Heart right ventricle (tissue), 16 donors: ENCODE data around the gene NKD1. TPM values are rescaled to one million over a fixed set of nuclear protein-coding genes. Genes with fewer than 3 reads are reported as not detected.
"Not testable (repeated sequence)": the region's sequence is repeated elsewhere in the genome, so short reads cannot be mapped to it uniquely, and the experiment has no call there.

ENCODE experiments used
- ATAC-seq, 8 donors: fragments of 200-7000 bp; cut with Tn5 transposase; one replicate each; pipeline ENCODE4 v1.9.1; 2020; ENCODE audit warnings: mild to moderate bottlenecking in 8 of 8, moderate library complexity in 8 of 8, moderate number of reproducible peaks in 1 of 8
- DNase-seq, 2 donors: peaks; one replicate each; pipeline ENCODE4 v3.0.0-alpha.2; 2020
- H3K27ac ChIP-seq, 10 donors: fragments of 200-600 bp; sonication (generic) in 2 of 10; one replicate each; pipeline versions ENCODE4 v1.5.0 to v1.8.0; 2020 to 2022; ENCODE audit warnings: mild to moderate bottlenecking in 3 of 10
- H3K27me3 ChIP-seq, 7 donors: fragments of 200-600 bp; one replicate each; pipeline ENCODE4 v1.8.0; 2021 to 2022; ENCODE audit warnings: mild to moderate bottlenecking in 2 of 7
- H3K36me3 ChIP-seq, 9 donors: fragments of 200-600 bp; sonication (generic) in 1 of 9; one replicate each; pipeline versions ENCODE4 v1.5.0 to v1.8.0; 2020 to 2022; ENCODE audit warnings: mild to moderate bottlenecking in 2 of 9
- H3K4me1 ChIP-seq, 9 donors: fragments of 200-600 bp; sonication (generic) in 1 of 9; one replicate each; pipeline versions ENCODE4 v1.5.0 to v1.8.0; 2020 to 2022; ENCODE audit warnings: mild to moderate bottlenecking in 4 of 9
- H3K4me3 ChIP-seq, 10 donors: fragments of 200-600 bp; sonication (generic) in 2 of 10; one replicate each; pipeline versions ENCODE4 v1.5.0 to v1.8.0; 2020 to 2022; ENCODE audit warnings: mild to moderate bottlenecking in 7 of 10, moderate library complexity in 2 of 10
- H3K9me3 ChIP-seq, 11 donors: fragments of 200-600 bp in 10 of 11; sonication (generic) in 2 of 11; one replicate each; pipeline versions ENCODE4 v1.5.0 to v1.8.0; 2013 to 2022; ENCODE audit warnings: mild to moderate bottlenecking in 2 of 11, control low read depth in 1 of 11, moderate library complexity in 1 of 11
- CTCF ChIP-seq, 9 donors: fragments of 200-600 bp; sonication (generic) in 2 of 9; IDR thresholded peaks; one replicate each; pipeline versions ENCODE4 v1.5.0 to v1.8.0; 2021 to 2022; ENCODE audit warnings: antibody characterized with exemption in 9 of 9, mild to moderate bottlenecking in 5 of 9, moderate library complexity in 1 of 9
- WGBS, 2 donors: extraction: QIAGEN DNeasy Blood & Tissue Kit; methylation state at CpG; one replicate each; pipeline ENCODE4 v1.1.7; 2013; ENCODE audit warnings: inconsistent platforms in 1 of 2; 5-methylcytosine and 5-hydroxymethylcytosine counted together
- intact Hi-C, 10 donors: fragments of 100-400 bp; cut with DNase I; formaldehyde crosslinking; loops; one replicate each; pipeline versions ENCODE4 v1.11.1 to v1.14.2; 2022
- polyA plus RNA-seq, 2 donors: library from polyadenylated mRNA; stranded (reverse); fragments of 200-250 nt; gene quantifications; one replicate each; pipeline ENCODE4 v1.2.3, GENCODE V29; 2013
- total RNA-seq, 10 donors: library from RNA; stranded (reverse); fragmentation: NEBNext Ultra II Directional in 3 of 10; extraction: Animal tissue kit (Norgen Biotek cat#: 25700) in 3 of 10; gene quantifications; one replicate each; pipeline versions ENCODE4 v1.2.1 to v1.2.4, GENCODE V29; 2021 to 2023
- donor health status: Arrhythmogenic right ventricular cardiomyopathy.
- donor health status: ischemic (EF 13 %, LVEDD 7.1; RV severe dilation, severe dysfunction).
- donor health status: healthy with polysubstance abuse.
- donor health status: DM: no; HTN: yes; CAD: no.
- donor health status: DM: no; HTN: no; CAD: no.
- donor health status: ischemic (EF 25% LVEDD 6.9; RV normal size, moderate dysfunction).
- donor health status: ischemic (EF 25% LVEDD 5.7; RV mildly dilated, moderate dysfunction).
- donor health status: healthy.
- donor health status: DM: yes; HTN: yes; CAD: no.
- donor health status: Ischemic cardiomyopathy.
- donor health status: ischemic (EF 35%, LVEDD 5.7; RV mildly dilated, moderate dysfunction).
- donor health status: nonischemic (EF 11% LVEDD 7.7; RV severe dilation, severe dysfunction).
- donor health status: DM: yes; HTN: yes; CAD: no.
- donor health status: PGD.
- donor health status: ischemic (EF 29% LVEDD 5.4; RV normal size, mild dysfunction).
- donor health status: nonischemic (EF 23%, LVEDD 6.1; RV moderate dilation, normal function).

NKD1 gene
- total and polyA plus RNA-seq, 12 donors = 0.22 to 1.1 (median 0.42) TPM

GRCh38 chr16:50534958-50535357, 13.2 kb upstream of the NKD1 start:
- peaks cover 0 to 10% (median 3%) of the 10 kb centered on the region in 11 donors for H3K9me3 ChIP-seq
- TF ChIP-seq CTCF (IDR thresholded peaks at IDR 0.05) = no peak
- intact Hi-C loops = no loop called here
- no peaks in the 10 kb centered on the region for H3K36me3 ChIP-seq
- no peak for DNase-seq
- peaks cover 0 to 11% (median 0%) of the 10 kb centered on the region in 7 donors for H3K27me3 ChIP-seq
- no peak for ATAC-seq
- WGBS, 2 donors = 88 to 90% methylated on average over 2 of the region's 2 CpGs
- H3K27ac ChIP-seq = no peak overlapping the region
- H3K4me3 ChIP-seq = no peak overlapping the region
- no peaks in the 10 kb centered on the region for H3K4me1 ChIP-seq

GRCh38 chr16:50535506-50536257, 12.5 kb upstream of the NKD1 start:
- DNase-seq = no peak
- TF ChIP-seq CTCF (IDR thresholded peaks at IDR 0.05) = no peak
- peaks cover 0 to 11% (median 0%) of the 10 kb centered on the region in 7 donors for H3K27me3 ChIP-seq
- no peak overlapping the region for H3K27ac ChIP-seq
- 85 to 86% methylated on average over 12 of the region's 12 CpGs for WGBS, 2 donors
- no peak overlapping the region for H3K4me3 ChIP-seq
- no peak for ATAC-seq
- intact Hi-C loops = no loop called here
- H3K9me3 ChIP-seq = peaks cover 0 to 2% (median 0%) of the 10 kb centered on the region in 11 donors
- no peaks in the 10 kb centered on the region for H3K36me3 ChIP-seq
- no peaks in the 10 kb centered on the region for H3K4me1 ChIP-seq

- H3K4me3 ChIP-seq, H3K4me1 ChIP-seq, H3K36me3 ChIP-seq, intact Hi-C loops, H3K27ac ChIP-seq, ATAC-seq, DNase-seq, H3K9me3 ChIP-seq: not testable (repeated sequence)
- 82 to 90% methylated on average over 7 of the region's 7 CpGs for WGBS, 2 donors
- peaks cover 0 to 11% (median 0%) of the 10 kb centered on the region in 7 donors for H3K27me3 ChIP-seq
Measured at GRCh38 chr16:50536258-50536645, 11.9 kb upstream of the NKD1 start.

- H3K4me3 ChIP-seq = no peak overlapping the region
- intact Hi-C loops = no loop called here
- 81 to 82% methylated on average over 8 of the region's 8 CpGs for WGBS, 2 donors
- ATAC-seq (no peak), DNase-seq (no peak)
- H3K27me3 ChIP-seq = peaks cover 0 to 15% (median 0%) of the 10 kb centered on the region in 7 donors
- H3K4me1 ChIP-seq = no peaks in the 10 kb centered on the region
- H3K27ac ChIP-seq = no peak overlapping the region
- H3K9me3 ChIP-seq = no peaks in the 10 kb centered on the region
- no peaks in the 10 kb centered on the region for H3K36me3 ChIP-seq
- no peak for TF ChIP-seq CTCF (IDR thresholded peaks at IDR 0.05)
Measured at GRCh38 chr16:50537533-50538290, 10.5 kb upstream of the NKD1 start.
